GM10266 (cell line): ENCODE results near the gene KIDINS220.

Source experiments
- DNase-seq: peaks from one replicate; pipeline ENCODE4 v3.0.0; 2012; ENCODE audit errors: extremely low spot score
- CTCF ChIP-seq: IDR thresholded peaks from 2 replicates; pipeline ENCODE4 v1.5.1; 2012; ENCODE audit warnings: mild to moderate bottlenecking, low read depth; ENCODE audit not compliant: control insufficient read depth, insufficient read depth; ENCODE audit errors: missing control alignments

The KIDINS220 gene

GRCh38 chr2:8840475-8841091 lies 3.2 kb upstream of the KIDINS220 start:
- DNase-seq: no peak
- TF ChIP-seq CTCF: no peak

DNA sequence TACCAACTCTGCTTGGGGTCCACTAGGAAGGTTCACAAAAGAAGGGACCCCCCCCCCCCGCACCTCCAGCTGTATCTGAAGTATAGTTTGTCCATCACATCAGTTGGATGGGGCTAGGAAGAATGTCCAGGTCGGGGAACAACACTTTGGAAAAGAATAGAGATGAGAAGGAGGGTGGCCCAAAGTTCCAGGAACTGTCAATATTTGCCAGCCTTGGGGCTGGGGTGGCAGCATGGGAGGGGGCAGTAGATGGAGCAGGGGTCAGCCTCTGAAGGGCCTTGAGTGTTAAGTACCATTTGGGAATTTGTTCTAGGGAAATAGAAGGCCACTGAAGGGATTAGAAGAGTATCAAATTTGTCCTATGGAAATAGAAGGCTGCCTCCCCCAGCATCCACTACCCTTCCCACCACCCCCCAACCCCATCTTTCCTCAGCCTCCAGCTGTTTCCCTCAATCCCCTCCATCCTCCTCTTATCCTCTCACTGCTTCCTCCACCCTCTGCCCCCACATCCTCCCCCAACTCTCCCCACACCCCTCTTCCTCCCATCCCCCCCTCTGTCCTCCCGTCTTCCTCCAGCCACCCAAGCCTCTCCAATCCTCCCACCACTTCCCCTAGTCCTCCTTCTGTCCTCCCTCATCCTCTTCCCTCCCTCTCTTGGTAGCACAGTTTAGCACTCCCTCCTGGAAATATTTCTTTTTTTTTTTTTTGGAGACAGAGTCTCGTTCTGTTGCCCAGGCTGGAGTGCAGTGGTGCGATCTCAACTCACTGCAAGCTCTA lies 2.0 kb upstream of the KIDINS220 start:
- DNase-seq: no peak
- TF ChIP-seq CTCF: no peak

- DNase-seq: no peak
- TF ChIP-seq CTCF: no peak
These were observed 355 bp upstream of the KIDINS220 start for GRCh38 chr2:8837795-8838140.

GRCh38 chr2:8835279-8835678 lies 2.1 kb downstream of the KIDINS220 start:
- no peak for TF ChIP-seq CTCF
- DNase-seq: no peak

GRCh38 chr2:8833853-8834252 lies 3.6 kb downstream of the KIDINS220 start:
- no peak for TF ChIP-seq CTCF
- DNase-seq: no peak

- DNase-seq: no peak
- TF ChIP-seq CTCF: no peak
These were observed 5.9 kb downstream of the KIDINS220 start for GRCh38 chr2:8831516-8831915.

DNA sequence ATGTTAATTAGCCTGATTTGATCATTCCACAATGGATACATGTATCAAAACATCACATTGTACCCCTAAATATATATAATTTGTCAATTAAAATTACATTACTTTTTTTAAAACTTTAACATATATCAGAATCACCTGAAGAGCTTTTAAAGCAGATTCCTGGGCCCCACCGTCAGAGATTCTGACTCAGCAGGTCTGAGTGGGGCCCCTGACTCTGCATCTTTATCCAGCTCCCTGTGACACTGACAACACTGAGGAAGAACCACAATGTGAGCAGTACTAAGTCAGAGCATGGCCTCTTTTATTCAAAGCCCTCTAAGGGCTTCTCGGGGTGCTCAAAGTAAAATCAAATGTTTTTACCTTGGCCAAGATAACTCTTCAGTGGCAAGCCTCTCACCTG lies 9.7 kb downstream of the KIDINS220 start:
- DNase-seq: no peak
- TF ChIP-seq CTCF: no peak
